Endothelial cell of umbilical vein (primary cell): ENCODE measurements around the gene ETV6. TPM values are rescaled to one million over a fixed set of nuclear protein-coding genes. Genes with fewer than 3 reads are reported as not detected.

Source experiments
- BruUV-seq: library from RNA; stranded (reverse); fragments of 400-500 nt; replicated peaks from 2 replicates; lab custom pipeline; 2021; lab: Mats Ljungman, UMichigan
- CTCF ChIA-PET: fragments of 300-600, 350-600 bp; sonication (Branson Sonifier 250); formaldehyde crosslinking; loops from one replicate; lab custom pipeline; 2021; ENCODE audit warnings: antibody characterized with exemption, inconsistent platforms; lab: Charles Lee
- POLR2A ChIA-PET: fragments of 300-600, 350-600 bp; sonication (Branson Sonifier 250); formaldehyde crosslinking; loops from one replicate; lab custom pipeline; 2021; ENCODE audit warnings: antibody characterized with exemption, inconsistent platforms; lab: Charles Lee
- DNase-seq: peaks from one replicate; pipeline ENCODE4 v3.0.0-alpha.2; 2011; ENCODE audit warnings: low read depth, low spot score
- FAIRE-seq: peaks from 2 replicates; lab custom pipeline; 2011; peaks lifted over from hg19 to GRCh38; lab: Jason Lieb, UNC
- H2AFZ ChIP-seq: 2 replicates; pipeline ENCODE4 v1.6.0; 2012; ENCODE audit warnings: low read depth, low read length, control low read depth, inconsistent platforms
- H3K27ac ChIP-seq: 2 replicates; pipeline ENCODE4 v1.5.1; 2011; ENCODE audit warnings: low read depth, mild to moderate bottlenecking, control low read depth, low read length, moderate library complexity; ENCODE audit not compliant: insufficient read depth
- H3K27me3 ChIP-seq, 2 experiments: 2 replicates each; pipeline versions ENCODE4 v1.6.0 to v1.6.1; 2011; ENCODE audit warnings: low read length in 2 of 2, mixed read lengths in 1 of 2; ENCODE audit not compliant: control insufficient read depth in 2 of 2, insufficient read depth in 2 of 2
- H3K36me3 ChIP-seq, 2 experiments: 2 replicates in 1 of 2; 3 replicates in 1 of 2; pipeline ENCODE4 v1.5.1; 2011; ENCODE audit warnings: low read length in 2 of 2, mild to moderate bottlenecking in 1 of 2, moderate library complexity in 1 of 2; ENCODE audit not compliant: control insufficient read depth in 2 of 2, insufficient read depth in 2 of 2; ENCODE audit errors: extremely low read depth in 1 of 2
- H3K4me1 ChIP-seq: 3 replicates; pipeline ENCODE4 v1.5.1; 2011; ENCODE audit warnings: mild to moderate bottlenecking, low read length; ENCODE audit not compliant: control insufficient read depth, insufficient read depth; ENCODE audit errors: extremely low read depth
- H3K4me2 ChIP-seq: 2 replicates; pipeline ENCODE4 v1.6.1; 2011; ENCODE audit warnings: low read length, control low read depth, mixed read lengths; ENCODE audit not compliant: insufficient read depth
- H3K4me3 ChIP-seq, 3 experiments: fragments of 200-600 bp in 1 of 3; sonication (generic), shearing (Covaris generic) in 1 of 3; replicated peaks in 1 of 3; 2 replicates each; pipeline ENCODE4 v1.5.1; 2011 to 2016; ENCODE audit warnings: control low read depth in 3 of 3, low read length in 3 of 3, mild to moderate bottlenecking in 2 of 3, inconsistent platforms in 1 of 3, low read depth in 1 of 3, moderate library complexity in 1 of 3; ENCODE audit not compliant: insufficient read depth in 1 of 3
- H3K79me2 ChIP-seq: 2 replicates; pipeline ENCODE4 v1.6.0; 2012; ENCODE audit warnings: low read length, inconsistent platforms; ENCODE audit not compliant: control insufficient read depth, insufficient read depth
- H3K9ac ChIP-seq: replicated peaks from 2 replicates; pipeline ENCODE3; 2011; ENCODE audit warnings: low read length, control low read depth; ENCODE audit not compliant: insufficient read depth; ENCODE audit errors: extremely low read depth
- H3K9me1 ChIP-seq: replicated peaks from 3 replicates; pipeline ENCODE4 v1.6.0; 2011; ENCODE audit warnings: mild to moderate bottlenecking, low read length; ENCODE audit not compliant: control insufficient read depth, insufficient read depth; ENCODE audit errors: extremely low read depth
- H3K9me3 ChIP-seq: replicated peaks from 2 replicates; pipeline ENCODE4 v1.5.1; 2012; ENCODE audit warnings: low read length, inconsistent platforms; ENCODE audit not compliant: control insufficient read depth, insufficient read depth
- H4K20me1 ChIP-seq: replicated peaks from 2 replicates; pipeline ENCODE3; 2011; ENCODE audit warnings: mild to moderate bottlenecking, low read length; ENCODE audit not compliant: control insufficient read depth, insufficient read depth; ENCODE audit errors: extremely low read depth
- CTCF ChIP-seq, 2 donors: IDR thresholded peaks; 1 replicate in 1 of 2; 2 replicates in 1 of 2; pipeline ENCODE4 v1.5.1; 2011; ENCODE audit warnings: low read length in 2 of 2, mild to moderate bottlenecking in 2 of 2, moderate library complexity in 2 of 2, control low read depth in 1 of 2, inconsistent platforms in 1 of 2, low read depth in 1 of 2; ENCODE audit not compliant: insufficient read depth in 1 of 2; ENCODE audit errors: extremely low read depth in 1 of 2
- FOS ChIP-seq: IDR thresholded peaks from 2 replicates; pipeline ENCODE4 v1.6.1; 2011; ENCODE audit warnings: mild to moderate bottlenecking, low read length, moderate library complexity, borderline replicate concordance; ENCODE audit not compliant: insufficient read depth
- GATA2 ChIP-seq: IDR thresholded peaks from 2 replicates; pipeline ENCODE4 v1.7.0; 2011; ENCODE audit warnings: low read depth, mild to moderate bottlenecking, moderate library complexity, mixed read lengths, low read length; ENCODE audit not compliant: insufficient read length, insufficient read depth
- JUN ChIP-seq: IDR thresholded peaks from 2 replicates; pipeline ENCODE4 v1.6.1; 2011; ENCODE audit warnings: borderline replicate concordance, low read depth; ENCODE audit not compliant: insufficient read length, insufficient read depth
- MYC ChIP-seq: IDR thresholded peaks from one replicate; pipeline ENCODE4 v1.6.1; 2011; ENCODE audit warnings: mild to moderate bottlenecking, low read depth, low read length
- POLR2A ChIP-seq: IDR thresholded peaks from 2 replicates; pipeline ENCODE4 v1.6.1; 2012; ENCODE audit warnings: low read depth, mild to moderate bottlenecking, control low read depth, low read length
- POLR2AphosphoS5 ChIP-seq: IDR thresholded peaks from 2 replicates; pipeline ENCODE4 v1.6.1; 2012; ENCODE audit warnings: low read depth, mild to moderate bottlenecking, control low read depth, low read length, moderate library complexity; ENCODE audit not compliant: insufficient read depth
- dilution Hi-C: fragments of 300-500 bp; cut with MboI; formaldehyde crosslinking; loops from one replicate; pipeline ENCODE4 v1.15.0; 2019; ENCODE audit warnings: low sequenced_read_pairs; ENCODE audit not compliant: extremely low pct_ligation_motif_present
- intact Hi-C: fragments of 100-400 bp; cut with micrococcal nuclease; formaldehyde crosslinking; loops from one replicate; pipeline ENCODE4 v1.10.0; 2022
- polyA plus RNA-seq, 4 experiments: library from polyadenylated mRNA; depleted of rRNA in 3 of 4; stranded (reverse) in 3 of 4; unstranded in 1 of 4; fragments of >200 nt; gene quantifications; 2 replicates each; pipeline versions ENCODE4 v1.2.1 to v1.2.3, GENCODE V29; 2011 to 2012; ENCODE audit warnings: missing spikeins in 1 of 4
- total RNA-seq: library from RNA; stranded (reverse); gene quantifications from 2 replicates; pipeline ENCODE4 v1.2.3, GENCODE V29; 2021

Gene ETV6
- total and polyA plus RNA-seq, 2 donors (not counting 3 experiments of a cell fraction or from before 2014, with no cell fraction given): 15.9 to 57.1 TPM

GRCh38 chr12:11893998-11894397 is 244.5 kb downstream of the ETV6 start:
- no peak for DNase-seq
- no peak for TF ChIP-seq FOS
- TF ChIP-seq GATA2: no peak
- no peak for TF ChIP-seq POLR2AphosphoS5
- TF ChIP-seq POLR2A: no peak
- no peak for TF ChIP-seq JUN
- no peak for TF ChIP-seq CTCF (IDR thresholded peaks at IDR 0.05; ENCODE audit: extremely low read depth in 1 of 2, insufficient read depth in 1 of 2, low read depth in 1 of 2, low read length in 2 of 2)
- TF ChIP-seq MYC: no peak
- no peaks in the 10 kb centered on the region for H3K9me1 ChIP-seq
- H4K20me1 ChIP-seq: no peaks in the 10 kb centered on the region
- H3K4me2 ChIP-seq: no peak overlapping the region
- FAIRE-seq: no peak
- ChIA-PET POLR2A (no interaction called here), CTCF (interaction anchor here (0.7 kb wide), 1 partner anchor 139 kb away, joined by 3 read pairs; no protein-coding TSS in a partner anchor)
- peaks cover 12% of the 10 kb centered on the region for H3K4me1 ChIP-seq
- H3K9ac ChIP-seq: no peak overlapping the region
- H3K79me2 ChIP-seq: no peaks in the 10 kb centered on the region
- no peaks in the 10 kb centered on the region for H3K9me3 ChIP-seq
- intact Hi-C loops (loop anchor here (2.0 kb wide), 1 partner anchor 313 kb away; no protein-coding TSS in a partner anchor), dilution Hi-C loops (no loop called here)
- no TSS peak for BruUV-seq
- H3K4me3 ChIP-seq: no peak overlapping the region
- H3K36me3 ChIP-seq: peaks cover 12 to 15% of the 10 kb centered on the region in 2 experiments
- no peak overlapping the region for H2AFZ ChIP-seq
- no peak overlapping the region for H3K27ac ChIP-seq
- no peaks in the 10 kb centered on the region for H3K27me3 ChIP-seq
